ENCODE measurements around the gene PRKN.

DNA sequence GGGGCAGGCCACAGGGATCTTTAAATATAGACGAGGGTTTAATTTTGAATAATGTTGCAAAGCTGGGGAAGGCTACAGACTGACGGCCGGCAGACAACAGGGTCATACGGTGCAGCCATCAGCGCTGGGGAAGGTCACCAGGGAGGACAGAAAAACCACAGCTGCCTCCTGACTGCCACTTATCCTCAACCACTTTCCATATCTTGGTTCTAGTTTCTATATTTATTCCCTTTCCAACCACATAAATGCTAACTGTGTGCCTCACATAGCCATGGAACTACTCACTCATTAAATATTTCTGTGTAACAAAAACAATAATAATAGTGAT lies 1368.0 kb downstream of the PRKN start:
- TF ChIP-seq, protein P1, sequence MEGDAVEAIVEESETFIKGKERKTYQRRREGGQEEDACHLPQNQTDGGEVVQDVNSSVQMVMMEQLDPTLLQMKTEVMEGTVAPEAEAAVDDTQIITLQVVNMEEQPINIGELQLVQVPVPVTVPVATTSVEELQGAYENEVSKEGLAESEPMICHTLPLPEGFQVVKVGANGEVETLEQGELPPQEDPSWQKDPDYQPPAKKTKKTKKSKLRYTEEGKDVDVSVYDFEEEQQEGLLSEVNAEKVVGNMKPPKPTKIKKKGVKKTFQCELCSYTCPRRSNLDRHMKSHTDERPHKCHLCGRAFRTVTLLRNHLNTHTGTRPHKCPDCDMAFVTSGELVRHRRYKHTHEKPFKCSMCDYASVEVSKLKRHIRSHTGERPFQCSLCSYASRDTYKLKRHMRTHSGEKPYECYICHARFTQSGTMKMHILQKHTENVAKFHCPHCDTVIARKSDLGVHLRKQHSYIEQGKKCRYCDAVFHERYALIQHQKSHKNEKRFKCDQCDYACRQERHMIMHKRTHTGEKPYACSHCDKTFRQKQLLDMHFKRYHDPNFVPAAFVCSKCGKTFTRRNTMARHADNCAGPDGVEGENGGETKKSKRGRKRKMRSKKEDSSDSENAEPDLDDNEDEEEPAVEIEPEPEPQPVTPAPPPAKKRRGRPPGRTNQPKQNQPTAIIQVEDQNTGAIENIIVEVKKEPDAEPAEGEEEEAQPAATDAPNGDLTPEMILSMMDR (IDR thresholded peaks at IDR 0.05; ENCODE audit: borderline replicate concordance, extremely low read depth, low read length, poor library complexity, severe bottlenecking): no peak
- TF ChIP-seq EZH2 (IDR thresholded peaks at IDR 0.05; ENCODE audit: borderline replicate concordance, low read depth, low read length, severe bottlenecking): no peak

Measured in DND-41 (cell line).